G401 (cell line): Measurements from ENCODE around the gene BCORL1. TPM values are rescaled to one million over a fixed set of nuclear protein-coding genes. Genes with fewer than 3 reads are reported as not detected.
A peak's percentile ranks its signal among the peaks of the same experiment; 100 is the strongest.

Experiments
- DNase-seq: peaks from one replicate; pipeline ENCODE4 v3.0.0-alpha.2; 2015; ENCODE audit warnings: low spot score
- in situ Hi-C: cut with HindIII; loops from 2 replicates; pipeline ENCODE4 v1.10.0; 2016; ENCODE audit warnings: low sequenced_read_pairs, mixed read lengths
- total RNA-seq: library from RNA; depleted of rRNA; stranded (reverse); fragments of >200 nt; shearing (Covaris generic); gene quantifications from 2 replicates; pipeline ENCODE4 v1.2.3, GENCODE V29; 2014; rRNA removed

BCORL1 gene, protein sequence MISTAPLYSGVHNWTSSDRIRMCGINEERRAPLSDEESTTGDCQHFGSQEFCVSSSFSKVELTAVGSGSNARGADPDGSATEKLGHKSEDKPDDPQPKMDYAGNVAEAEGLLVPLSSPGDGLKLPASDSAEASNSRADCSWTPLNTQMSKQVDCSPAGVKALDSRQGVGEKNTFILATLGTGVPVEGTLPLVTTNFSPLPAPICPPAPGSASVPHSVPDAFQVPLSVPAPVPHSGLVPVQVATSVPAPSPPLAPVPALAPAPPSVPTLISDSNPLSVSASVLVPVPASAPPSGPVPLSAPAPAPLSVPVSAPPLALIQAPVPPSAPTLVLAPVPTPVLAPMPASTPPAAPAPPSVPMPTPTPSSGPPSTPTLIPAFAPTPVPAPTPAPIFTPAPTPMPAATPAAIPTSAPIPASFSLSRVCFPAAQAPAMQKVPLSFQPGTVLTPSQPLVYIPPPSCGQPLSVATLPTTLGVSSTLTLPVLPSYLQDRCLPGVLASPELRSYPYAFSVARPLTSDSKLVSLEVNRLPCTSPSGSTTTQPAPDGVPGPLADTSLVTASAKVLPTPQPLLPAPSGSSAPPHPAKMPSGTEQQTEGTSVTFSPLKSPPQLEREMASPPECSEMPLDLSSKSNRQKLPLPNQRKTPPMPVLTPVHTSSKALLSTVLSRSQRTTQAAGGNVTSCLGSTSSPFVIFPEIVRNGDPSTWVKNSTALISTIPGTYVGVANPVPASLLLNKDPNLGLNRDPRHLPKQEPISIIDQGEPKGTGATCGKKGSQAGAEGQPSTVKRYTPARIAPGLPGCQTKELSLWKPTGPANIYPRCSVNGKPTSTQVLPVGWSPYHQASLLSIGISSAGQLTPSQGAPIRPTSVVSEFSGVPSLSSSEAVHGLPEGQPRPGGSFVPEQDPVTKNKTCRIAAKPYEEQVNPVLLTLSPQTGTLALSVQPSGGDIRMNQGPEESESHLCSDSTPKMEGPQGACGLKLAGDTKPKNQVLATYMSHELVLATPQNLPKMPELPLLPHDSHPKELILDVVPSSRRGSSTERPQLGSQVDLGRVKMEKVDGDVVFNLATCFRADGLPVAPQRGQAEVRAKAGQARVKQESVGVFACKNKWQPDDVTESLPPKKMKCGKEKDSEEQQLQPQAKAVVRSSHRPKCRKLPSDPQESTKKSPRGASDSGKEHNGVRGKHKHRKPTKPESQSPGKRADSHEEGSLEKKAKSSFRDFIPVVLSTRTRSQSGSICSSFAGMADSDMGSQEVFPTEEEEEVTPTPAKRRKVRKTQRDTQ (N-terminal part only)
- total RNA-seq: 1.4 and 3.4 TPM in 2 replicates

DNA sequence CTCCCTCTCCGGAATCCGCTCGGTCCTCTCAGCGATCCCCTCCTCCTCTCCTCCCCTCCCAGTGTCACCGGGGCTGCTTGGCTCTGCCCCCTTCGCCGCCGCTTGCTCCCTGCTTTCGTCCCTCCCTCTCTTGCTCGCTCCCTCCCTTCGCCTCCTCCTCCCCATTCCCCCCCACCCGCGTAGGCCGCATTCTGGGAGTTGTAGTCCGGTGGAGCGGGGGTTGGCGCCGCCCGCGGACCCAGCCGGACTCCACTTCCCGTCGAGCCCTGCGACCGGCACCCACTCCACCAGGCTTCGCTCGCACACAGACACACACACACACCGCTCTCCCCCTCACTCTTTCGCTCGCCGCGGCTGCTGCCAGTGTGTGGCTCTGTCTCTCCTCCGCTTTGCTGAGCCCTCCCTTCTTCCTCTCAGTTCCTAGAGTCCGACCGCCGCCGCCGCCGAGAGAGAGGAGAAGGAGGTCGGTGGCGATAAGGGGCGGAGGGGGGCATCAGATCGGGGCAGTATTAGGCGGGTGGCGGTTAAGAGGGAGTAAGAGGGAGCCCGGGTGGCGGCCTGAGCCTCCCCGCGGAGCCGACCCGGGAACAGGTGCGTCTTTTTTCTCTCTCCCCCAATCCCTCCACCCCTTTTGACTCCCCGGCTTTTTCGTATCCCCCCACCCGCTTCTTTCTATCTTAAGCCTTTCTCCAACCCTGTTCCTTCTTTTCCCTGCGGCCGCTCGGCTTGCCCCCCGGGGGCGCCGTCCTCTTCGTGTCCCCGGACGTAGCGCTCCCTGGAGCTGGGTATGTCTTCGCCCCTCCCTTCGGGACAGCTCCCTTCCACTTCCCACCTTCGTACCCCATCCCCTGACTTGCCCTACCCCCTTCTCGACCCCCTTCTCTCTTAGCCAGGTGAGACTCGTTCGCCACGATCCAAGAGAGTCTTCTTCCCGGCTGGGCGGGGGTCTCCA, at the start of gene BCORL1:
Gene BCORL1, plus strand, starts transcription at position 336 of the 952 bp plus-strand sequence. CDS start 22,597 bp downstream, outside the sequence.
- DNase-seq: peak; percentile 93
- in situ Hi-C loops: no loop called here

DNA sequence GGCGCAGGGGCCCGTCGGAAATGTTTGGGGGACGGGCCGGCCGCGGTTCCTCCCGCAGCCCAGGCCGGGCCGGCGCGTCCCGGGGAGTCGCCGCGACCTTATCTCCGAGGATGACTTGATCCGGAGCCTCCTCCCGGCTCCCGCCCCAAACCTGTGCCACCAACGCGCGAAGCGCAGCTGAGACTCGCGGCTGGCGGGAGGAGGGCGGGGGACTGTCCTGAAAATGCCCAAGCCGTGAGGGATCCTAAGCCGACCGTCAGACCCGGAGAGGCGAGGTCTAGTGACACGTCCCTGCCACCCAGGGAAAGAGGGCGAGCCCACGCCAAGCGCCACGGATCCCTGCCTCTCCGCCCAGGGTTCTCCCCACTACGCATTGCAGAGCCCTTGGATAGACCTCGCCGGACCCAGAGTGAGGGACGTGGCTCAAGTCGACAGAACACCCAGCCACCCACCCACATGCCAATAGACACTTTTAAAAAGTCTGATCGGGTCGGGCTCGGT, 49.6 kb upstream of the BCORL1 start:
- in situ Hi-C loops: no loop called here
- DNase-seq: peak; percentile 13

DNA sequence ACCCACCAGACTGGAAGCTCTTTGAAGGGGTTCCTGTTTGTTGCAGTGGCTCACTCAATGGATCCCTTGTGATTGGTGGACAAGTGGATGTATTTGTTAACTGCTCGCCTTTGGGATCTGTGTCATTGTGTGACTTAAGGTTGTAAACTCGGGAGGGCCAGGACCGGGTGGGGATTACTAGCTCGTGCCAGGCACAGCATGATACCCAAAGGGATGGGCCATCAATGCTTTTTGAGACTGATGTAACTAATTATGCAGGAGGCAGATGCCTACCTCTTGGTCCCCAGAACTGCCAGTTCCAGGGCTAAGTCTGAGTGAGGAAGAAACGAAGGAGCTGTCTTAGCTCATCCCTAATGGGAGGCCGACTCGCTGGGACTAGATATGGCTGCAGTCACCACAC, 48.7 kb upstream of the BCORL1 start:
- no peak for DNase-seq
- in situ Hi-C loops: no loop called here

DNA sequence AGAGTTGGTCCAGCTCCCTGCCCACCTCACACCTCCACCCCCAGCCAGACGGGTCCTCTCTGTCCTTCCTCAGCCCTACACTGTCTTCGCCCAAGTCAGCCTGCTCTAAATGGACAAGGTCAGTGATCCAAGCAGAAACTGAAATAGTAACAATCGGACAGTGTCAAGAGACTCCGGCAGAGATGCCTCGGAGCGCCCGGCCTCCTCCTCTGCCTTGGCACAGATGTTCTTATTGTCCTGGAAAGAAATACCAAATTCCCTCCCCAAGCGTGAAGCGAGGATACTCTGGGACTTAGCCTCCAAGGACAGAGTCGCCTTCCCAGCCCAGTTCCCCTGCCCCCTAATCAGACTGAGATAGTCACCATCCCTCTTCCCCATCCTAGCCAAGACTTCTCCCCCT, 48.0 kb upstream of the BCORL1 start:
- in situ Hi-C loops: no loop called here
- no peak for DNase-seq

DNA sequence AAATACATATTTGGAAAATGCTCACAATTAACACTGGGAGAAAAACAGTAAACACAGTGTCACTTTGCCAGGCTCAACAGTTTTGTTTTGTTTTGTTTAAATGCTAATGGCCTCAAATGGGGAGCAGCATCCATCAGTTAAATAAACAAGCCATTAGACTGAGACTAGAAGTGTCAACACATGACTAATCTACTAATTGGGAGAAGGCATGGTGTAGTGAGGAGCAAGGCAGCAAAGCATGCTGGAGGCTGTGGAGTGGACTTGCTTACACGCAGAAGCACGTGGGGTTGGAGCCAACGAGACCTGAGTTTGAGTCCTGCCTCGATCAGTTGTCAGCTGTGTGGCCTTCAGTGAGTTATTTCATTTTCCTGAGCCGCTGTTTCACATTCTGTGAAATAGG, 47.5 kb upstream of the BCORL1 start:
- in situ Hi-C loops: no loop called here
- no peak for DNase-seq

DNA sequence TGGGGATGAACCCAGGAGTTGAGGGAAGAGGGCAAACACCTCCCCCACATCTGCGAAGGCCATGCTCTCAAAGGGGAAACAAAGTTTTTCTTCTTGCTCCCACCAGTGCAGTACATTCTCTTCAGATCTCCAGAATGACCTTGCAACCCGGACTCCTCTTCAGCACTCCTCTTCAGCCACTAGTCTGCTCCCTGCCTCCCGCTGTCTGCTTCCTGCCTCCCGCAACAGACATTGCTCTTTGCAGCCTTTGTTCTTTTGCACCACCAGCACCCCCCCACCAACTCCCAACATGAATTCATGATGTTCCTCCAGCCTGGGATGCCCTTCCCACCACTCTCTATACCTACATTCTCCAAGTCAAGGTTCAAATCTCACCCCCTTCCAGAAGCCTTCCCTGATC, 44.4 kb upstream of the BCORL1 start:
- DNase-seq: no peak
- in situ Hi-C loops: no loop called here

DNA sequence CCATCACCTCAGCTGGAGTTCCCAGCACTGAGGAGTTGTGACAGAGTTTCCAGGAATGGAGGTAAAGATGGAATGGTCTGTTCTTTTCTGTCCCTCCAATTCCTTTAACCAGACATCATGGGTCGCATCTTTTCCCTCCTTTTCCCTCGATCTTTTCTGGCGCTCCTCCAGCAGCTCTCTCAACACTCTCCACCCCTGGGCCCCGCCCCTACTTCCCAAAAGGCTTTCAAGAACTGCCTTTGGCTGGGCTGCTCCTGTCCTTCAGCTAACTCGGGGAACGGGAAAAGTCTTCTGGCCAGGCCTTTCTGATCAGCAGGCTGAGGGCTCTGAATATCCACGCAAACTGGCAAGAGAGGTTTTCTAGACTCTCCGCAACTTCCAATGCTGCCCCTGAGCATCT, 42.4 kb upstream of the BCORL1 start:
- DNase-seq: no peak

DNA sequence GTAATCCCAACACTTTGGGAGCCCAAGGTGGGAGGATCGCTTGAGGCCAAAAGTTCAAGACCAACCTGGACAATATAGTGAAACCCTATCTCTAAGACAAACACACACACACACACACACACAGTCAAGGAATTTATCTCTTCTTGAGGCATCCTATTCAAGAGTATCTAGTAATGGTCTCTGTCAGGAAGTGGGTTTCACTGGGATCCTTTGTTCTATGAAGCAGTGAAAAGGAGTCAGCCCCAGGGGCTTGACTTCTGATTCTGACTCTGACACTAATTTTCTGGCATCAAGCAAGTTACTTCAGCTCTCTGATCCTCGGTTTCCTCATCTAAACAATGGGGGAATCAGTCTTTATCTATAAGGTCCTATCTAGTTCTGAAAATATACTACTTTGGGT, 41.7 kb upstream of the BCORL1 start:
- DNase-seq: no peak
- in situ Hi-C loops: no loop called here

More for the DNA sequence above, 42.4 kb upstream of the BCORL1 start:
- in situ Hi-C loops: no loop called here

DNA sequence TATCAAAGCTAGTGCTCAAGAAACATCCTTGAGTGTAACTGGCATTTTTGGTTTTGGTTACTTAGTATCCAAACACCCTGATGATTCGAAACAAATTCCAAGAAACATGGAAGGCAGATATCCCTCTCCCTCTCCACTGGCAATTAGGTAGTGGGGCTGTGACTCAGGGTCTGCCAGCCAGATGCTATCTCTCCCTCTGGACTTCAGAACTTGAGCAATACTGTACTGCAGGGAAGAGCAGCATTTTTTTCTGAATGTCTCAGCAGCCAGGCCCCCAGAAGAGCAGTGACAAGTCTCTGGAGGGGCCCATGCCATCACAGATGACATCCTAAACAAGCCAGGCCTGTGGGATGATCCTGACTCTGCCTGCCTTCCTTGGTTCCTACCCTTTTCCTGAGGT, 37.3 kb upstream of the BCORL1 start:
- in situ Hi-C loops: no loop called here

DNA sequence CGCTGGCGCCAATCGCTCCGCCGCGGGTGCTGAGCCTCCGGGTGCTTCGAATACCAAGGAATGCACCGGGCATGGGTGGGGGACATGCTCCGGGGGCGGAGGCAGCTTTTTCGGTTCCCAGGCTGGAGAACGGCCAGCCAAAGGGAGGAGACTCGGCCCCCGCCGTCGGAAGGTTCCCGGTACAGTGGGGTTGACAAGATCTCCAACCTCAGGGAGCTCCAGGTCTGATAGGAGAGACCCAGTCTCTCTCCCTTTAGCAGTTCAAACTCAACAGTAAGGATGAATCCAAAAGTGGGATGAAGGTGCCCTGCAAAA, 29.1 kb upstream of the BCORL1 start:
- in situ Hi-C loops: no loop called here
- no peak for DNase-seq

More for the DNA sequence above, 37.3 kb upstream of the BCORL1 start:
- DNase-seq: no peak

DNA sequence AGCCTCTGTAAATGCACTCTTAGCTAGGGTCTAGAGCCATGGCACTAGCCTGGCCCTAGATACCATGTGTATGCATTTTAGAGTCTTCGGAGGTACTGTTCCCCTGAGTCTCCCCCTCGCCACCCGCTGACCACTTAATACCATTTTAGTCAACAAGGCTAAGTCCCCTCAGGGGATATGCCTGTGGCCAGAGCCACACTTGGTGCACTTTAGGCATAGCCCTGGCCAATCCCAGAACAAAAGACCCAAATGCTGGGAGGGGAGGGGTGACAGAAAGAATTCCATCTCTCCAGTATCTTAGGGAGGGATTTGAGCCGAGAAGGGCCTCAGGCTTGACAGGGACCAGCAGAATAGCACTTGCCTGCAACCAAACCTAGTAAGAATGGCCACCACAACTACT, 28.6 kb upstream of the BCORL1 start:
- in situ Hi-C loops: no loop called here
- DNase-seq: no peak

DNA sequence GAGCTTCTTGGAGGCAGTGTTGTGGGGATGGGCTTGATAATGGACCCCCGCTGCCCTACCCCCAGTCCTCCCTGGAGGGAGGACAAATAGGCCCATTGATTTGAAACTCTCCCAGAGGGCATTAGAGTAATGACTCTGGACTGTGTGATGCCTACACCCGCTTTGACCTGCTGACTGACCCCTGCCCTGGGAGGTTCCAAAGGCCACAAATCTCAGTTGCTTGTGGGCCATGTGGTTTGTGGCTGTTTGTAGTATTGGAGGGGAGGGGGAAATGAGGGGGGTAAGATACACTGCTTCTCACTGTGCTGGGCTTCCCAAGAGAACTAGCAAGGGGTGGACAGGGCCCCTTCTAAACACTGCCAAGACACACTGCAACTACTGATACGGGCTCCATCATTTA, 27.6 kb upstream of the BCORL1 start:
- DNase-seq: no peak
- in situ Hi-C loops: no loop called here

DNA sequence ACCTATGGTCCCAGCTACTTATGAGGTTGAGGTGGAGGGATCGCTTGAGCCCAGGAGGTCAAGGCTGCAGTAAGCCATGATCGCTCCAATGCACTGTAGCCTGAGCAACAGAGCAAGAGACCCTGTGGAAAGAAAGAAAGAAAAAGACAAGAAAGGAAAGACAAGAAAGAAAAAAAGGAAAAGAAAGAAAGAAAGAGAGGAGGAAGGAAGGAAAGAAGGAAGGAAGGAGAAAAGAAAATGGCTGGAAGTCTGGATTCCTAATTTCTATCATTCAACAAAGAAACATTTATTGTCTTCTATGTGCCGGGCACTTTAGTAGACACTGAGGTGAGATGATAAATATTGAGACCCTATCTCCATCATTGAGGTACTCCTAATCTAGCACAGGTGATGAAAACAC, 26.8 kb upstream of the BCORL1 start:
- DNase-seq: no peak
- in situ Hi-C loops: no loop called here

DNA sequence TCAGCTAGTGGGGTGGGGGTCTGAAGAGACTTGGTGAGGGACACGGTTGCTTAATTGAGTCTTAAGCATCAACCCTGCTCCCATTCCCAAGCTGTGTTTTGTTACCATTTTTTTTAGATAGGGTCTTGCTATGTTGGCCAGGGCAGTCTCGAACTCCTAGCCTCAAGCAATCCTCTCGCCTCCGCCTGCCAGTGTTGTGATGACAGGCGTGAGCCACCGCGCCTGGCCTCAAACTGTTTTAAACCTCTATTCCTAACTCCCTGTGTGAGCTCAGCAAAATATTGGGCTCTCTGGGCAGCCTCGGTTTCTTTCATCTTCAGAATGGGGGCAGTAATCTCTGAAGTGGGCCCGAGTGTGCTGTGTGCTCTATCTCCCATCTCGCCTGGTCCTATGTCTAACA, 26.3 kb upstream of the BCORL1 start:
- DNase-seq: no peak
- in situ Hi-C loops: no loop called here

DNA sequence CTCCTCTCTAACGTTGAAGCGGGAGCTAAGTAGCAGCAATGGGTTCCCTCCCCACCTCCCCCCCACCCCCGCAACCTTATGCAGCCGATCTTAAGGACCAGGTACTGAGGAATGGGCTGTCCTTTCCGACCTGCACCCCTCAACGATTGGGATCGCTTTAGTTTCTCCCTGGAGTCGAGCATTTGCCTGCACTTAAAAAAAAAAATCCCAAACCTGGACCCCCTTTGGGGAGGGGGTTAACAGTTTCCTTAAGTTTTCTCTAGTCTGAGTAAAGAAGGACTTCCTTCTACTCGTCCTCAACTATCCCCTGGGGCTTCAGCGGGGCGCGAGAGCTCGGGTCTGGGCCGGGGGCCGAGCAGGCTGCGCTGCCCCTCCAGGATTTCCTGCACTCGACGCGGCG, 25.7 kb upstream of the BCORL1 start:
- no peak for DNase-seq
- in situ Hi-C loops: no loop called here

DNA sequence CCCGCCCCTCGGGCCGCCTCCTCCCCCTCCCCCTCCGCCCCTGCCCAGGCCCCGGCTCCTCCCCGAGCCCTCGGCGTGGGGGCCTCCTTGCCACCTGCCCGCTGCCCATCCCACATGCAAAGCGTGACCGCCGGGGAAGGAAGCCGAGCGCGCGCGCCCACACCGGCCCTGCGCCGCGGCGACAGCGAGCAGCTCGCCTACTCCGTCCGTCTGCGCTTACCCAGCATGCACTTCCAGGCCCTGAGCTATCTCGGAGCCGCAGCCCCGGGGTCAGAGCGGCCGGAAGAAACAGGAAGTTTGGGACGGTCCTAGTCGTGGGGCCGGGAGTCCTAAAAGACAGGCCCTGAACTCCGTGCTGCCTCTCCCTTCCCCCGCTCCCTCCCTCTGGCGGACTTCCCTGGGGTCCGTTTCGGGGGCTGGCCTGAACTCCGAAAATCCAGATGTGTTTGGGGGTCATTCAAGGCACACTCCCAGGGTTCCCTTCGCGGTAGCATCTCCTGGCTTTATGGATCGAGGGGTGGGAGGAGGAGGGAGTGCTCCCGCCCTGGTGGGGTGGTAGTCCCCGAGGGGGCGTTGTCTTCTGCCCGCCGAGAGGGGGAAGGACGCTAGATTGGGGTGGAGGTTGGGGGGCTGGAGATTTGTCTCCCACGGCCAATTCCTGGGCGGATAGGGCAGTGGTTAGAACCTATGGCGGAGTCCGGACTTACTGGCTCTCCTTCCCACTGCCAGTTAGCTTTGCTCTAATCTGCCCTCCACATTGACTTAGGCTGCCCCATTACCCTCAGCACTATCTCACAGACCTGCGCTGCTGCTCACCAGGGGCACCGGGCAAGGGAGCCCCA, 25.0 kb upstream of the BCORL1 start:
- DNase-seq: no peak
- in situ Hi-C loops: no loop called here

DNA sequence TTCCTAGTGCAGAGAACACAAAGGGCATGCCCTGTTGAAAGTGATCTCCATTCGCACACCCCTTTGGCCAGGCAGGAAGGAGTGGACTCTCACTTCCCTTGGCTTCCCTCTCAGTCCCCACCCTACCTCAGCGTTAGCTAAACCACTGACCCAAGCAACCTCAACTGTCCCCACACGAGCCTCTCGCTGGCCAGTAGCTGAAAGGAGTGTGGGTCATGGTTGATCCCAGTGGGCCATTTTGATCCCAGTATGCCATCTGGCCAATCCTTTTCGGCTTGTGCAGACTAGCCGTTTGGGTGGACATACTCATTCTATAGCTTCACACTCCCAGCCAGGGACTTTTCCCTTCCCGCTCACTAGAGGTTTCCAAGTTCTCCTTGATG, 24.4 kb upstream of the BCORL1 start:
- in situ Hi-C loops: no loop called here
- no peak for DNase-seq
